ENCODE results near the gene RD3L.

- TF ChIP-seq ARNTL (CRISPR knock-in tag; IDR thresholded peaks at IDR 0.05; ENCODE audit: borderline replicate concordance, low read depth) (no peak), RARB (CRISPR knock-in tag; IDR thresholded peaks at IDR 0.05) (no peak)
These were observed 43.6 kb downstream of the RD3L start for GRCh38 chr14:103898711-103899110.

Measured in SK-N-SH treated with all-trans-retinoic acid at 6 μM for 48 hours (cell line).